Measurements from ENCODE around the gene INTS15.

DNA sequence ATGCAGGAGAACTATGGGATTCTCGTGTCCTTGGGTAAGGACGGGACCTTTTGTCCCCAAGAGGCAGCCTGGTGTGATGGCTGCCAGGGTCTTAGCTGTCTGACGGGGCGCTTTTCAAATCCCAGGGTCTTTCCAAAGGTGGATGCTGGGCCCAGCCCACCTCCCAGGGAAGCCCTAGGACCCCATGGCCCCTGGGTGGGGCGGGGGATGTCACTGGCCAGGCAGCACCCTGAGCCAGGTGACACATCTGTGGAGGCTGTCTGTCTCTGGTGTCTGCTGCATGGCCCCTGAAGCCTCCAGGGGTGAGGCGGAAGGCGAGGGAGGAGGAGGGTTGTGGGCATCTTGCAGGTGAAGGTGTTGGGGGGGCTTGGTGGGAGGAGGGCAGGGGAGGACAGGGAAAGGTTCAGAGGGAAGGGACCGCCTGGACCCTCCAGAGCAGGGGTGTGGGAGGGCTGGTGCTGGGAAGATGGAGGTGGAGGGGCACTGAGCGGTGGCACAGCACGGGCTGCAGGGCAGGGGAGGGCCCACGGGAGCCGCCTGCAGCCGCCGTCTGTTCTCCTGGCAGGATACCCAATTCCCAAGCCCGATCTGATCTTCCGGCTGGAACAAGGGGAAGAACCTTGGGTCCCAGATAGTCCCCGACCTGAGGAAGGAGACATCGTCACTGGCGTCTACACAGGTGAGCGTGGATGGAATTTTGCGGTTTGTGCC, 54.2 kb downstream of the INTS15 start:
- TF ChIP-seq, protein P1, sequence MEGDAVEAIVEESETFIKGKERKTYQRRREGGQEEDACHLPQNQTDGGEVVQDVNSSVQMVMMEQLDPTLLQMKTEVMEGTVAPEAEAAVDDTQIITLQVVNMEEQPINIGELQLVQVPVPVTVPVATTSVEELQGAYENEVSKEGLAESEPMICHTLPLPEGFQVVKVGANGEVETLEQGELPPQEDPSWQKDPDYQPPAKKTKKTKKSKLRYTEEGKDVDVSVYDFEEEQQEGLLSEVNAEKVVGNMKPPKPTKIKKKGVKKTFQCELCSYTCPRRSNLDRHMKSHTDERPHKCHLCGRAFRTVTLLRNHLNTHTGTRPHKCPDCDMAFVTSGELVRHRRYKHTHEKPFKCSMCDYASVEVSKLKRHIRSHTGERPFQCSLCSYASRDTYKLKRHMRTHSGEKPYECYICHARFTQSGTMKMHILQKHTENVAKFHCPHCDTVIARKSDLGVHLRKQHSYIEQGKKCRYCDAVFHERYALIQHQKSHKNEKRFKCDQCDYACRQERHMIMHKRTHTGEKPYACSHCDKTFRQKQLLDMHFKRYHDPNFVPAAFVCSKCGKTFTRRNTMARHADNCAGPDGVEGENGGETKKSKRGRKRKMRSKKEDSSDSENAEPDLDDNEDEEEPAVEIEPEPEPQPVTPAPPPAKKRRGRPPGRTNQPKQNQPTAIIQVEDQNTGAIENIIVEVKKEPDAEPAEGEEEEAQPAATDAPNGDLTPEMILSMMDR (IDR thresholded peaks at IDR 0.05; ENCODE audit: insufficient read depth, low read length) = no peak
- TF ChIP-seq SPI1 (IDR thresholded peaks at IDR 0.05; ENCODE audit: borderline replicate concordance, low read depth) = no peak
- TF ChIP-seq POLR2AphosphoS5 (IDR thresholded peaks at IDR 0.05; ENCODE audit: low read depth) = no peak

Data from HL-60 (cell line).